IPS-18c (cell line): ENCODE measurements around the gene PLSCR3.

Experiments used
- H3K4me3 ChIP-seq: 2 replicates; pipeline ENCODE4 v1.7.0; 2013; ENCODE audit warnings: low read depth, mild to moderate bottlenecking, low read length, moderate library complexity; ENCODE audit not compliant: insufficient read depth
- H3K9me3 ChIP-seq: one replicate; pipeline ENCODE4 v1.6.1; 2013; ENCODE audit warnings: mild to moderate bottlenecking, low read length, moderate library complexity; ENCODE audit not compliant: control insufficient read depth, insufficient read depth

The PLSCR3 gene

DNA sequence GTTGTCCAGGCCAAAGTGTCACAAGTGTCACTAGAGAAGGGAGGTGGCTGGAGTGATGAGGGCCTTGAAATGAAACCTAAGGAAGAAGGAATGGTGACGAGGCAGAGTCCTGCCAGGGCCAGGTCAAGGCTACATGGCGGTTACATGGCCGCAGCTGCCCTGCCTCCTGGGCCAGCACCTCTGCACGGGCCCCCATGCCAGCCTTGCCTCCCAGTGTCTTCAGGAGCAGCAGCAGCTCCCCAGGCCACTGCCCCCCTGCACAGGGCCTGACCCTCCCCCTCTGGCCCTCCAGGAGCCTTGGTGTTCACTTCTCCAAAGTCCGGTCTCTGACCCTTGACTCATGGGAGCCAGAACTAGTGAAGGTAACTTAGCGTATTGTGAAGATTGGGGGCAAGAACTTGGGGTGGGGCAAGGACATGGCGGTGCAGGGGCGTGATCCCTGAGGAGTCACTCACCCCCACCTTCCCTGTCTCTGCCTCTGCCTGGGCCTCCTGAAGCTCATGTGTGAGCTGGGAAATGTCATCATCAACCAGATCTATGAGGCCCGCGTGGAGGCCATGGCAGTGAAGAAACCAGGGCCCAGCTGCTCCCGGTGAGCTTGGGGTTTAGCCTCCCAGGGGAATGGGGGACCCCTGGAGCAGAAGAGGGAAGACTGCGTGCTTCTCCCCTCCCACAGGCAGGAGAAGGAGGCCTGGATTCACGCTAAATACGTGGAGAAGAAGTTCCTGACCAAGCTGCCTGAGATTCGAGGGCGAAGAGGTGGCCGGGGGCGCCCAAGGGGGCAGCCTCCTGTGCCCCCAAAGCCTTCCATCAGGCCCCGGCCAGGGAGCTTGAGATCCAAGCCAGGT lies 46.5 kb downstream of the PLSCR3 start:
- H3K4me3 ChIP-seq, result no peak overlapping the region

DNA sequence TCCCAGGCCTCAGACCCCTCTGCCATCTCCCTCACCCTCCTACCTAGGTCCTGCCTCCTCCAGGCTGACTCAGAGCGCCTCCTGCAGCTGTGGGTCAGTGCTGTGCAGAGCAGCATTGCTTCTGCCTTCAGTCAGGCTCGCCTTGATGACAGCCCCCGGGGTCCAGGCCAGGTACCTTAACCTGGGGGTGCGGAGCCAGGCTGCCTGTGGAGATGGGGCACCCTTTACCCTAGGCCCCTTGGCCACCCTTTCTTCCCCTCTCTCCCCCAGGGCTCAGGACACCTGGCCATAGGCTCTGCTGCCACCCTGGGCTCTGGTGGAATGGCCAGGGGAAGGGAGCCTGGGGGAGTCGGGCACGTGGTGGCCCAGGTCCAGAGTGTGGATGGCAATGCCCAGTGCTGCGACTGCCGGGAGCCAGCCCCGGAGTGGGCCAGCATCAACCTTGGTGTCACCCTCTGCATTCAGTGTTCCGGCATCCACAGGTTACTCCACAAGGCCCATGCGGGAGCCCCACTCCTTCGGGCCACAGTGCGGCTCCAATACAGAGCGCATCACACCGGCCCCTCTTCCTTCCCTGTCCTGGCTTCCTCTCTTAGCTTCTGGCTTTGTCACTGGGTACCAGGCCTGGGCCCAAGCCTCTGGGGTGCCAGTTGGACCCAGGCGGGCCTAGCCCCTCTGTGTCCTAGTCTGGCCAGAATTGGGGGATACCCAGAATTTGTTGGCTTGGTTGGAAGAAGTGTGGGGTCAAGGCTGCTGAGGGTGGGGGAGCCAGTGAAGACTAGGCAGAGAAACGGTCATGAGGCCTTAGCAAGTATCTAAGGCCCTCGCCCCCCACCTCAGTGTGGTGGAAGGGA lies 47.3 kb downstream of the PLSCR3 start:
- peaks cover 2% of the 10 kb centered on the region for H3K9me3 ChIP-seq

More for the DNA sequence above, 46.5 kb downstream of the PLSCR3 start:
- H3K9me3 ChIP-seq, result peaks cover 2% of the 10 kb centered on the region

DNA sequence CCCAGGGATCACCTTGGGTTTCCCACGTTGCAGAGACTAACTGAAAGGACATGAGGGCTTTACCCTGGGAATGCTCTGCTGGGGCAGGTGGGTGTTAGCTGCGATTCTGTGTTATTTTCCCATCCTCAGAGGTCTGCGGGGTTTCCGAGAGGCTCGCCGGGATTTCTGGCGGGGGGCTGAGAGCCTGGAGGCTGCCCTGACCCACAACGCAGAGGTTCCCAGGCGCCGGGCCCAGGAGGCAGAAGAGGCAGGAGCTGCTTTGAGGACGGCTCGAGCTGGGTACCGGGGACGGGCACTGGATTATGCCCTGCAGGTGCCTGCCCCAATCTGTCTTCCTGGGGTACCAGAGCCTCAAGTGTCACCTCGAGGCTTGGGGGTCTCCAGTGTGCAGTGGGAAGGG lies 51.1 kb downstream of the PLSCR3 start:
- Histone ChIP-seq H3K9me3 (peaks cover 1% of the 10 kb centered on the region), H3K4me3 (no peak overlapping the region)

More for the DNA sequence above, 47.3 kb downstream of the PLSCR3 start:
- H3K4me3 ChIP-seq, result no peak overlapping the region

DNA sequence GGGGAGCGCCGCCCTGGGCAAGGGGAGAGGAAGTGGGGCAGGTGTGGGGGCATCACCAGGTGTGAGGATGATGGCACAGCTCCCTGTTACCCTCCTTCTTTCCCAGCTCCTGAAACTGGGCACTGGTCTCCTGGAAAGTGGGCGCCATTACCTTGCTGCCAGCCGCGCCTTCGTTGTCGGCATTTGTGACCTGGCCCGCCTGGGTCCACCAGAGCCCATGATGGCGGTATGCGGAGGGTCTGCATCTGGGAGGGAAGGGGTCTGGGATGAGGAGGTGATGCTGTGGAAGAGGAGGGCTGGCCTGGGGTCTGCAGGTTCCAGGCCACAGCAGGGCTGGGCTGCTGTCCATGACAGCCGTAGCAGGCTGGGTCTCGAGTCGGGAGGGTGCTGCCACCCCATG lies 52.5 kb downstream of the PLSCR3 start:
- Histone ChIP-seq H3K9me3 (no peaks in the 10 kb centered on the region), H3K4me3 (no peak overlapping the region)

DNA sequence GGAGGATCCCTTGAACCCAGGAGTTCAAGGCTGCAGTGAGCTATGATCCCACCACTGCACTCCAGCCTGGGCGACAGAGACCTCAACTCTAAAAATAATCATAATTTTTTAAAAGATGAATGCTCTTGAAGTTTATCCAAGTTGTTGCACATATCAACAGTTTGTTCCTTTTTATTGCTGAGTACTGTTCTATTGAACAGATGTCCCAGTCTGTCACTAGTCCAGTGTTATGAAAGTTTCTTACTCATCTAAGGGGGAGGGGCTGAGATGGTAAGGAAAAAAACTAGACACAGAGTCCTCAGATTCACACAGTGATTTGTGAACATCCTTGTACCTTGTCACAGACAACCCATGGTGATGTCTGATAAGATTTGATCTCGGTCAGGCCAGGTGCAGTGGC lies 54.1 kb downstream of the PLSCR3 start:
- H3K9me3 ChIP-seq, result no peaks in the 10 kb centered on the region
- H3K4me3 ChIP-seq, result no peak overlapping the region
